ENCODE data around the gene SREBF1.

SREBF1 gene

GRCh38 chr17:17857496-17857895 is 20.7 kb upstream of the SREBF1 start:
- no peak for DNase-seq (ENCODE audit: low read depth)

- no peak for DNase-seq (ENCODE audit: low read depth)
These were observed 19.6 kb upstream of the SREBF1 start for GRCh38 chr17:17856386-17856785.

GRCh38 chr17:17855976-17856375 is 19.2 kb upstream of the SREBF1 start:
- DNase-seq (ENCODE audit: low read depth), result no peak

- no peak for DNase-seq (ENCODE audit: low read depth)
These were observed 17.1 kb upstream of the SREBF1 start for GRCh38 chr17:17853811-17854447.

GRCh38 chr17:17852930-17853329 is 16.1 kb upstream of the SREBF1 start:
- DNase-seq (ENCODE audit: low read depth), result no peak

- DNase-seq (ENCODE audit: low read depth), result no peak
These were observed 14.6 kb upstream of the SREBF1 start for GRCh38 chr17:17851103-17852002.

- DNase-seq (ENCODE audit: low read depth), result peak; percentile 77
These were observed 13.1 kb upstream of the SREBF1 start for GRCh38 chr17:17849845-17850373.

GRCh38 chr17:17849147-17849820 is 12.5 kb upstream of the SREBF1 start:
- DNase-seq (ENCODE audit: low read depth), result peak; percentile 29

- DNase-seq (ENCODE audit: low read depth), result no peak
These were observed 11.7 kb upstream of the SREBF1 start for GRCh38 chr17:17848311-17849082.

GRCh38 chr17:17847726-17848125 is 10.9 kb upstream of the SREBF1 start:
- no peak for DNase-seq (ENCODE audit: low read depth)

GRCh38 chr17:17847118-17847689 is 10.4 kb upstream of the SREBF1 start:
- no peak for DNase-seq (ENCODE audit: low read depth)

GRCh38 chr17:17846645-17847044 is 9.9 kb upstream of the SREBF1 start:
- no peak for DNase-seq (ENCODE audit: low read depth)

GRCh38 chr17:17846003-17846402 is 9.2 kb upstream of the SREBF1 start:
- DNase-seq (ENCODE audit: low read depth), result no peak

GRCh38 chr17:17845046-17845775 is 8.4 kb upstream of the SREBF1 start:
- DNase-seq (ENCODE audit: low read depth), result no peak

GRCh38 chr17:17844500-17844899 is 7.7 kb upstream of the SREBF1 start:
- DNase-seq (ENCODE audit: low read depth), result no peak

GRCh38 chr17:17844079-17844478 is 7.3 kb upstream of the SREBF1 start:
- no peak for DNase-seq (ENCODE audit: low read depth)

- DNase-seq (ENCODE audit: low read depth), result no peak
These were observed 6.3 kb upstream of the SREBF1 start for GRCh38 chr17:17843096-17843495.

- no peak for DNase-seq (ENCODE audit: low read depth)
These were observed 5.5 kb upstream of the SREBF1 start for GRCh38 chr17:17842111-17842876.

GRCh38 chr17:17841601-17842025 is 4.8 kb upstream of the SREBF1 start:
- DNase-seq (ENCODE audit: low read depth), result no peak
